Measurements from ENCODE around the gene SLC36A3. TPM values are rescaled to one million over a fixed set of nuclear protein-coding genes. Genes with fewer than 3 reads are reported as not detected.

Gene SLC36A3
- polyA plus RNA-seq, 1 experiment = not detected

DNA sequence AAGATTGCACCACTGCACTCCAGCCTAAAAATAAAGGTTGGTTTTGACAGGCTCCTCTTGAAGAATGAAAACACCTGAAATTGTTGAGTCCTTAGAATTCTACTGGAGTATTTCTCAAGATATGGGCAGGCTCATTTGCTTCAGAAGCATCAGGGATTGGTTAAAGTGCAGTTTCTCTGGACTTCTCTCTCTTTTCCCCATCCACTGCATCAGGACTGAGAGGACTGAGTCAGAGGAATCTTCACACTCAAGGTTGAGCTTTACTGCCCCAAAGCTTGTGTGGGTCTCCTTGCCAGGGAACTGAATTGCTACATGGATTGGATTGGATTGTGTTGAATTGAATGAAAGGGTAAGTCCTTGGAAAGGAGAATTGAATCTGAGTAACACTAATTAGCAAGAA, 72.2 kb downstream of the SLC36A3 start:
- H3K27me3 ChIP-seq (ENCODE audit: control insufficient read depth, insufficient read depth, low read length) = peaks cover 12% of the 10 kb centered on the region
- TF ChIP-seq, protein P1, sequence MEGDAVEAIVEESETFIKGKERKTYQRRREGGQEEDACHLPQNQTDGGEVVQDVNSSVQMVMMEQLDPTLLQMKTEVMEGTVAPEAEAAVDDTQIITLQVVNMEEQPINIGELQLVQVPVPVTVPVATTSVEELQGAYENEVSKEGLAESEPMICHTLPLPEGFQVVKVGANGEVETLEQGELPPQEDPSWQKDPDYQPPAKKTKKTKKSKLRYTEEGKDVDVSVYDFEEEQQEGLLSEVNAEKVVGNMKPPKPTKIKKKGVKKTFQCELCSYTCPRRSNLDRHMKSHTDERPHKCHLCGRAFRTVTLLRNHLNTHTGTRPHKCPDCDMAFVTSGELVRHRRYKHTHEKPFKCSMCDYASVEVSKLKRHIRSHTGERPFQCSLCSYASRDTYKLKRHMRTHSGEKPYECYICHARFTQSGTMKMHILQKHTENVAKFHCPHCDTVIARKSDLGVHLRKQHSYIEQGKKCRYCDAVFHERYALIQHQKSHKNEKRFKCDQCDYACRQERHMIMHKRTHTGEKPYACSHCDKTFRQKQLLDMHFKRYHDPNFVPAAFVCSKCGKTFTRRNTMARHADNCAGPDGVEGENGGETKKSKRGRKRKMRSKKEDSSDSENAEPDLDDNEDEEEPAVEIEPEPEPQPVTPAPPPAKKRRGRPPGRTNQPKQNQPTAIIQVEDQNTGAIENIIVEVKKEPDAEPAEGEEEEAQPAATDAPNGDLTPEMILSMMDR (IDR thresholded peaks at IDR 0.05; ENCODE audit: low read depth, low read length) = no peak
- DNase-seq (ENCODE audit: low read depth, low spot score) = no peak
- ChIA-PET POLR2A (no interaction called here), CTCF (no interaction called here)
- no peak overlapping the region for H3K4me3 ChIP-seq (ENCODE audit: low read depth, low read length)
- H3K9me3 ChIP-seq (ENCODE audit: control insufficient read depth, insufficient read depth, low read length) = no peaks in the 10 kb centered on the region
- no peak overlapping the region for H3K27ac ChIP-seq (ENCODE audit: low read depth, low read length)

DNA sequence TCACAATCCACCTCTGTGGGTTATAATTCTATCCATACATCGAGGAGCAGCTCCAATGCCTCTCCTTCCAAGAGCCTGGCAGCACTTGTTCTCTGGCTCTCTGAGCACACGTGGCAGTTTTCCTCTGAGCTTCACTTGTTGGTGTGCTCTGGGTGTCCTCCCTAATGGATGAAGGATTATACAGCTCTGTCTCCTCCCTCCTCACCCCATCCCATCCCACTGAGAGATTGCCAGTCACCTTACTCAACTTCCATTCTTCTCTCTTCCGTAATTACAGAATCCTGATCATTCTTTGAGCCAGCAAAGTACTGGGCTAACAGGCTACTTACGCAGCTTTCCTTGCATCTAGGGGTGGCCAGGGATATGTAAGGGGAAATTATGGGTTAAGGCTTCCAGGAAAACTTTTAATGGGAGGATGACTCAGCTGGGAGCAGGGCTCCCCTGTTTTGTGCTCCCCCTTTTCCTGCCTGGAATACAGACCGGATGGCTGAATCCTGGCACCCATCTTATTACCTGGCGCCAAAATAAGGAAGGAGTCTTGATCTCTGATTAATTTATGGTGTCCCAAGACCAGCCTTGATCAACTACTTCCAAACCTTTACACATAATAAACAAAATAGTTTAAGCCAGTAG, 73.4 kb downstream of the SLC36A3 start:
- DNase-seq (ENCODE audit: low read depth, low spot score) = no peak
- TF ChIP-seq, protein P1 (IDR thresholded peaks at IDR 0.05; ENCODE audit: low read depth, low read length) = no peak
- no peaks in the 10 kb centered on the region for H3K9me3 ChIP-seq (ENCODE audit: control insufficient read depth, insufficient read depth, low read length)
- no peak overlapping the region for H3K4me3 ChIP-seq (ENCODE audit: low read depth, low read length)
- POLR2A ChIA-PET = no interaction called here
- H3K27me3 ChIP-seq (ENCODE audit: control insufficient read depth, insufficient read depth, low read length) = peaks cover 11% of the 10 kb centered on the region
- CTCF ChIA-PET = interaction anchor here (2.0 kb wide), 1 partner anchor 8 kb away, joined by 14 read pairs; no protein-coding TSS in a partner anchor
- H3K27ac ChIP-seq (ENCODE audit: low read depth, low read length) = no peak overlapping the region

DNA sequence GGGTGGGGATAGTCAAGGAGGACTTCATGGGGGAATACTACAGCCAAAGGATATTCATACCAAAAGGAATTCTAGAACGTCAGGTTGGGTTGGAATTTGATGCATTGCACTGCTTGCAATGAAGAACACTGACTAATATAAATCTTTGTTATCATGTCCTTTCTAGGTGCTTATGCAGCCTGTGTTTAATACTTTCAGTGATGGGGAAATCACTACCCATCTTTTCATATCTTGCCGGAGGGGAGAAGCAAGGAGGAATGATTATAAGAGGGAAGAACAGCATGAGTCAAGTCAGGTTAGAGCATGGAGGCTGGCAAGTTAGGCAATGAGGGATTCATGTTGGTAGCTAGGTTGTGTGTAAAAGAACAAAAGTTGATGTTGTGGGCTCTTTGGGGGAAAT, 74.6 kb downstream of the SLC36A3 start:
- DNase-seq (ENCODE audit: low read depth, low spot score) = no peak
- Histone ChIP-seq H3K27ac (ENCODE audit: low read depth, low read length) (no peak overlapping the region), H3K9me3 (ENCODE audit: control insufficient read depth, insufficient read depth, low read length) (no peaks in the 10 kb centered on the region), H3K27me3 (ENCODE audit: control insufficient read depth, insufficient read depth, low read length) (peaks cover 10% of the 10 kb centered on the region), H3K4me3 (ENCODE audit: low read depth, low read length) (no peak overlapping the region)
- ChIA-PET POLR2A (no interaction called here), CTCF (interaction anchor here (1.1 to 2.0 kb wide), 3 partner anchors 10 to 13 kb away, joined by 3 to 14 read pairs (median 4); no protein-coding TSS in a partner anchor)
- TF ChIP-seq, protein P1 (IDR thresholded peaks at IDR 0.05; ENCODE audit: low read depth, low read length) = no peak

DNA sequence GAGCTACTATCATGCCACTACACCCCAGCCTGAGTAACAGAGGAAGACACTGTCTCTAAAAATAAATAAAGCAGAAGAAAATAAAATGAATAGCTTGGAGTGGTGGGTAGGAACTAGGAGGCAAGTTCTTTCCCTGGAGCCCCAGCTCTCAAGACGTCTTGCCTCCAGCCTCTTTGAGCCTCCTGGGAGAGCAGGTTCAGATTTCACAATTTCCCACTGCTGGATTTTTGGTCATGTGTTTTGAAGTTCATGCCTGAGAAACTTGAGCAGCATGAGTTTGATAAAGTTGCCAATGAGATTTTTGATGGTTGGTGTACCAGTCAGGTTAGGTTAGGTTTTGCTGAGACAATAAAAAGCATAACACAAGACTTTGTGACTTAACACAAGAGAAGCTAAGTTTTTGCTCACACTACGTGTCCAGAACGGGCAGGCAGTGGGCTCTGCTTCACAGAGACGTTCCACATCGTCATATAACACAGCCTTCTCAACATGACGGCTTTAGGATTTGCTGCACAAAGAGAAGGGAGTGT, 75.6 kb downstream of the SLC36A3 start:
- POLR2A ChIA-PET = no interaction called here
- H3K9me3 ChIP-seq (ENCODE audit: control insufficient read depth, insufficient read depth, low read length) = no peaks in the 10 kb centered on the region
- no peak for DNase-seq (ENCODE audit: low read depth, low spot score)
- peaks cover 7% of the 10 kb centered on the region for H3K27me3 ChIP-seq (ENCODE audit: control insufficient read depth, insufficient read depth, low read length)
- H3K27ac ChIP-seq (ENCODE audit: low read depth, low read length) = no peak overlapping the region
- H3K4me3 ChIP-seq (ENCODE audit: low read depth, low read length) = no peak overlapping the region
- CTCF ChIA-PET = interaction anchor here (1.0 to 1.3 kb wide), 3 partner anchors 11 to 180 kb away, joined by 3 to 4 read pairs (median 3); no protein-coding TSS in a partner anchor
- TF ChIP-seq, protein P1 (IDR thresholded peaks at IDR 0.05; ENCODE audit: low read depth, low read length) = no peak

Other genes starting within 250 kb of the SLC36A3 start
- gene TNIP1, start 222.7 kb downstream of the SLC36A3 start, polyA plus RNA-seq (2011; rRNA removed) = 42.6 and 49.2 TPM in 2 replicates
- gene ANXA6, start 146.0 kb downstream of the SLC36A3 start, polyA plus RNA-seq (2011; rRNA removed) = 502 and 538 TPM in 2 replicates
- 1.9 TPM in 2 replicates for gene CCDC69, start 79.7 kb downstream of the SLC36A3 start, polyA plus RNA-seq (2011; rRNA removed)
- gene GM2A, start 50.6 kb downstream of the SLC36A3 start, polyA plus RNA-seq (2011; rRNA removed) = 18.4 and 20.9 TPM in 2 replicates
- not detected in 2 replicates for gene SLC36A2, start 43.8 kb upstream of the SLC36A3 start, polyA plus RNA-seq (2011; rRNA removed)
- gene SLC36A1, start 143.8 kb upstream of the SLC36A3 start, polyA plus RNA-seq (2011; rRNA removed) = 22.2 and 22.3 TPM in 2 replicates